MCF 10A (cell line): Measurements from ENCODE around the gene TOP1. TPM values are rescaled to one million over a fixed set of nuclear protein-coding genes. Genes with fewer than 3 reads are reported as not detected.
"Not testable (repeated sequence)": the region's sequence is repeated elsewhere in the genome, so short reads cannot be mapped to it uniquely, and the experiment has no call there.

Source experiments
- BruUV-seq: library from RNA; stranded (reverse); fragments of 400-500 nt; replicated peaks from 2 replicates; lab custom pipeline; 2021; lab: Mats Ljungman, UMichigan
- CTCF ChIA-PET: fragments of 300-600 bp; sonication (Branson Sonifier 250); formaldehyde crosslinking; extraction: SDS; loops from one replicate; lab custom pipeline; 2021; ENCODE audit warnings: antibody characterized with exemption, inconsistent platforms; lab: Yijun Ruan, JAX
- POLR2A ChIA-PET: fragments of 300-600, 350-650 bp; sonication (Branson Sonifier 250); formaldehyde crosslinking; extraction: SDS; loops from one replicate; lab custom pipeline; 2020; ENCODE audit warnings: antibody characterized with exemption, inconsistent platforms; lab: Yijun Ruan, JAX
- DNase-seq: peaks from one replicate; pipeline ENCODE4 v3.0.0-alpha.2; 2018; ENCODE audit not compliant: unreplicated experiment
- H3K27ac Mint-ChIP-seq: one replicate; pipeline ENCODE4 v1.8.0; 2022; ENCODE audit warnings: mild to moderate bottlenecking, low read depth, mixed read lengths; ENCODE audit not compliant: unreplicated experiment
- H3K27me3 Mint-ChIP-seq: one replicate; pipeline ENCODE4 v1.8.0; 2022; ENCODE audit warnings: mixed read lengths; ENCODE audit not compliant: insufficient read depth, unreplicated experiment
- H3K36me3 Mint-ChIP-seq: one replicate; pipeline ENCODE4 v1.8.0; 2022; ENCODE audit warnings: mild to moderate bottlenecking, moderate library complexity, mixed read lengths; ENCODE audit not compliant: insufficient read depth, unreplicated experiment
- H3K4me1 Mint-ChIP-seq: one replicate; pipeline ENCODE4 v1.8.0; 2022; ENCODE audit warnings: mixed read lengths; ENCODE audit not compliant: insufficient read depth, unreplicated experiment
- H3K4me3 Mint-ChIP-seq: one replicate; pipeline ENCODE4 v1.8.0; 2022; ENCODE audit warnings: mild to moderate bottlenecking, moderate library complexity, mixed read lengths; ENCODE audit not compliant: unreplicated experiment
- H3K9me3 Mint-ChIP-seq: one replicate; pipeline ENCODE4 v1.8.0; 2022; ENCODE audit warnings: mixed read lengths; ENCODE audit not compliant: unreplicated experiment
- intact Hi-C: fragments of 100-400 bp; cut with micrococcal nuclease; formaldehyde crosslinking; loops from 2 replicates; pipeline ENCODE4 v1.14.1; 2022
- total RNA-seq: library from RNA; stranded (reverse); gene quantifications from 2 replicates; pipeline ENCODE4 v1.2.3, GENCODE V29; 2022
- TF ChIP-seq, protein P1 (sequence below): fragments of 200-600 bp; IDR thresholded peaks from one replicate; pipeline ENCODE4 v1.8.0; 2022; ENCODE audit warnings: antibody characterized with exemption, mild to moderate bottlenecking; ENCODE audit not compliant: unreplicated experiment

TOP1 gene
- total RNA-seq, 1 experiment from 2014 or later, result 174 TPM

DNA sequence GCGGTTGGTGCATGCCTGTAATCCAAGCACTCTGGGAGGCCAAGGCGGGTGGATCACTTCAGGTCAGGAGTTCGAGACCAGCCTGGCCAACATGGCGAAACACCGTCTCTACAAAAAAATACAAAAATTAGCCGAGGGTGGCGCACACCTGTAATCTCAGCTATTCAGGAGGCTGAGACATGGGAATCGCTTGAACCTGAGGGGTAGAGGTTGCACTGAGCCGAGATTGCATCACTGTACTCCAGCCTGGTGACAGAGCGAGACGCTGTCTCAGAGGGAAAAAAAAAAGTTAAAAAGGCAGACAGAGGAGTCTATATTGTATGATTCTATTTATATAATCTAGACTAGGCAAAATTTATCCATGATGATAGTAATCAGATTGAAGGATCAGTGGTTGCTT is 81.4 kb downstream of the TOP1 start:
- Mint-ChIP-seq H3K27ac (no peak overlapping the region), H3K4me1 (peaks cover 5% of the 10 kb centered on the region), H3K4me3 (no peak overlapping the region), H3K9me3 (no peaks in the 10 kb centered on the region), H3K27me3 (no peaks in the 10 kb centered on the region), H3K36me3 (peaks cover 85% of the 10 kb centered on the region)
- CTCF ChIA-PET, result interaction anchor here (0.6 to 4.8 kb wide), 8 partner anchors 9 to 230 kb away, joined by 3 to 26 read pairs (median 6); no protein-coding TSS in a partner anchor
- TF ChIP-seq, protein P1, sequence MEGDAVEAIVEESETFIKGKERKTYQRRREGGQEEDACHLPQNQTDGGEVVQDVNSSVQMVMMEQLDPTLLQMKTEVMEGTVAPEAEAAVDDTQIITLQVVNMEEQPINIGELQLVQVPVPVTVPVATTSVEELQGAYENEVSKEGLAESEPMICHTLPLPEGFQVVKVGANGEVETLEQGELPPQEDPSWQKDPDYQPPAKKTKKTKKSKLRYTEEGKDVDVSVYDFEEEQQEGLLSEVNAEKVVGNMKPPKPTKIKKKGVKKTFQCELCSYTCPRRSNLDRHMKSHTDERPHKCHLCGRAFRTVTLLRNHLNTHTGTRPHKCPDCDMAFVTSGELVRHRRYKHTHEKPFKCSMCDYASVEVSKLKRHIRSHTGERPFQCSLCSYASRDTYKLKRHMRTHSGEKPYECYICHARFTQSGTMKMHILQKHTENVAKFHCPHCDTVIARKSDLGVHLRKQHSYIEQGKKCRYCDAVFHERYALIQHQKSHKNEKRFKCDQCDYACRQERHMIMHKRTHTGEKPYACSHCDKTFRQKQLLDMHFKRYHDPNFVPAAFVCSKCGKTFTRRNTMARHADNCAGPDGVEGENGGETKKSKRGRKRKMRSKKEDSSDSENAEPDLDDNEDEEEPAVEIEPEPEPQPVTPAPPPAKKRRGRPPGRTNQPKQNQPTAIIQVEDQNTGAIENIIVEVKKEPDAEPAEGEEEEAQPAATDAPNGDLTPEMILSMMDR, result no peak
- intact Hi-C loops, result no loop called here
- DNase-seq, result no peak
- POLR2A ChIA-PET, result interaction anchor here (0.6 to 1.1 kb wide), 2 partner anchors 15 to 24 kb away, joined by 3 to 4 read pairs; no protein-coding TSS in a partner anchor
- BruUV-seq, result no TSS peak

DNA sequence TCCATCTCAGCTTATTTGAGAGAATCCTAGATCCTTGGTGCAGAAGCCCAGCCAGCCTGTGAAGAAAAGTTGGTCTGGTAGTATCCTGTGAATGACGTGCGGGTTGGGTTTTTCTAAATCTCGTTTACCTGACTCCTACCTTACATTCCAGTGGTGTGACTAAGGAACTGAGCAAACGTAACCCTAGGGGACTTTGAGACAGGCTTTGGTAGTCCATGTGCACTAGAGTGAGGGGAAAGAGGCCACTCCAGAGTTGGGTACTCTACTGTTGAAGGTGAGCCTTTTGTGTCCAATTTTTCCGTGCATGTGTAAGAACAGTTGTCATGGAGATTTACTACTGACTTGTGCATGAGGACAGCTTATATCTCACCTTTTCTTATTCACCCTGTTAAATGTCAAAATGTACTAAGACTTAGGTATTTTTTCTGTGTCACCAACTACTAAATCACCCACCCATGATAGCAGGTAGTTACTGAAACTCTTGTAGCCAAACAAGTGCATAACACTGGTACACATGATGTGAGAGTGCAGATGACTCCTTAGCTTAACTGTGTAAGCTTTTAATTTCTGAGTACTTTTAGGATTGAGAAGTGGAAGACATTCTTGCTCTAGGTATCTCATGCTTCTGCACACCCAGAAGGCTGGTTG is 82.4 kb downstream of the TOP1 start:
- Mint-ChIP-seq H3K27ac (no peak overlapping the region), H3K27me3 (no peaks in the 10 kb centered on the region), H3K9me3 (no peaks in the 10 kb centered on the region), H3K36me3 (peaks cover 85% of the 10 kb centered on the region), H3K4me3 (no peak overlapping the region), H3K4me1 (peaks cover 5% of the 10 kb centered on the region)
- intact Hi-C loops, result no loop called here
- no TSS peak for BruUV-seq
- no peak for DNase-seq
- TF ChIP-seq, protein P1, result no peak
- ChIA-PET CTCF (interaction anchor here (0.6 to 4.8 kb wide), 9 partner anchors 8 to 228 kb away, joined by 3 to 26 read pairs (median 5); no protein-coding TSS in a partner anchor), POLR2A (interaction anchor here (0.9 to 1.2 kb wide), 3 partner anchors 9 to 23 kb away, joined by 3 to 4 read pairs (median 3); no protein-coding TSS in a partner anchor)

DNA sequence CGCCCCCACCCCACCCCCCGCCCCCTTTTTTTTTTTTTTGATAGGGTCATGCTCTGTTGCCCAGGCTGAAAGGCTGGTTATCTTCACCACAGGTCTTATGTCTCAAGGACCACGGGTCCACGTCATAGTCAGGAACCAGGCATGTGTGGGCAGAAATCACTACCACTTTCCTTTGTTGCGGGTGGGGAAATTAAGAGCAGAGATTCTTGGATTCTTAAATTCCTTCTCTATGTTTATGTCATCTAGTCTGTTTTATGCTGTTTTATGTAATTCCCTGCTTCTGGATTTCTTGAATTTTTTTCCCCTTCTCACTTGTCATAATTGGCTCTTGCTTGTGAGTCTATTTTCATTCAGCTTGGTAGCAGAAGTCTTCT is 82.9 kb downstream of the TOP1 start:
- H3K9me3 Mint-ChIP-seq, result no peaks in the 10 kb centered on the region
- peaks cover 89% of the 10 kb centered on the region for H3K36me3 Mint-ChIP-seq
- intact Hi-C loops, result no loop called here
- POLR2A ChIA-PET, result interaction anchor here (1.2 kb wide), 1 partner anchor 23 kb away, joined by 3 read pairs; no protein-coding TSS in a partner anchor
- H3K27ac Mint-ChIP-seq, result peak overlapping the region; percentile 55
- TF ChIP-seq, protein P1, result no peak
- H3K27me3 Mint-ChIP-seq, result no peaks in the 10 kb centered on the region
- no peak for DNase-seq
- H3K4me3 Mint-ChIP-seq, result no peak overlapping the region
- H3K4me1 Mint-ChIP-seq, result peaks cover 5% of the 10 kb centered on the region
- no TSS peak for BruUV-seq
- CTCF ChIA-PET, result interaction anchor here (0.7 to 4.8 kb wide), 7 partner anchors 9 to 1829 kb away, joined by 3 to 26 read pairs (median 7); no protein-coding TSS in a partner anchor

DNA sequence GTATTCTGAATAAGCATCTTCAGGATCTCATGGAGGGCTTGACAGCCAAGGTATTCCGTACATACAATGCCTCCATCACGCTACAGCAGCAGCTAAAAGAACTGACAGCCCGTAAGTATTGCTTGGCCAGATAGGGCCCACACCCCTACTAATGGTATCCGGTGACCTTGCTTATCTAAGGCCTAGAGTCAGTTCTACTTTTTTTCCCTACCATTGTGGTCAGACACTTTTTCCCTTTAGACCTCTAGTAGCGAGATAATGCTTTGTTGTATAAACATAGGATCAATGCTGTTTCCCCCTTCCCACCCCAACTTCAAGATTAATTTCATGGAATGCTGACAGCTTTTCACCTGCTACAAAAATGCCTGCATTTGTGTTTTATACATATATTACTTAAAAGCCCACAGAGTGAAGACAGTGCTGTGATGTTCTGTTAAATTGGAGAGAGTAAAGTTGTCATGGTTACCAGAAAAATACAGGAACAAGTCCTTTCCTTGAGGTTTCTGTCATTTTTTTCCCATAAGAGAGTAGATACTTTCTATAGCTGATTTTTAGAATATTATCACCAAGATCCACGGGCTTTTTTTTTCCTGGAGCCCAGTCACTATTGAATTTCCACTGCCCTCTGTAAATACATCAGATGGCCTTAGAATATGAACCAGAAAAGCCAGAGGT is 87.8 kb downstream of the TOP1 start:
- TF ChIP-seq, protein P1, result no peak
- intact Hi-C loops, result no loop called here
- DNase-seq, result no peak
- Mint-ChIP-seq H3K9me3 (no peaks in the 10 kb centered on the region), H3K27me3 (no peaks in the 10 kb centered on the region), H3K4me3 (no peak overlapping the region), H3K4me1 (peaks cover 14% of the 10 kb centered on the region), H3K27ac (no peak overlapping the region), H3K36me3 (peaks cover 90% of the 10 kb centered on the region)
- CTCF ChIA-PET, result interaction anchor here (0.8 to 2.0 kb wide), 6 partner anchors 21 to 224 kb away, joined by 3 to 7 read pairs (median 4); partner anchors contain the start of gene LPIN3
- POLR2A ChIA-PET, result interaction anchor here (0.7 to 1.5 kb wide), 3 partner anchors 11 to 124 kb away, joined by 3 read pairs; no protein-coding TSS in a partner anchor
- no TSS peak for BruUV-seq

DNA sequence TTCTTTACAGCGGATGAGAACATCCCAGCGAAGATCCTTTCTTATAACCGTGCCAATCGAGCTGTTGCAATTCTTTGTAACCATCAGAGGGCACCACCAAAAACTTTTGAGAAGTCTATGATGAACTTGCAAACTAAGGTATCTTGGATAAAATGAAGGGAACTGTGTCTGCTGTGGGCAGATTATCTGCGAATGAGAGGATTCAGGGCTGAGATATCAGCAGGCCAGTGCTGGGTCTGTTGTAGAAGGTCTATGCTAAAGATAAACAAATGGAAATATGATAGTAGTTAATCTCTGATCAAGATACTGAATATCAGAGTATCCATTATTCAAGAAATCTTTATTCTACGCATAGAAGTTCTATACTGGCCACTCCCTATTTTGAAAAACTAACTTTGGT is 89.5 kb downstream of the TOP1 start:
- ChIA-PET CTCF (interaction anchor here (0.6 to 1.8 kb wide), 8 partner anchors 8 to 293 kb away, joined by 3 to 13 read pairs (median 4); partner anchors contain the start of gene PLCG1), POLR2A (interaction anchor here (0.6 to 1.8 kb wide), 7 partner anchors 10 to 1396 kb away, joined by 3 to 8 read pairs (median 3); partner anchors contain the start of gene LPIN3)
- H3K9me3 Mint-ChIP-seq, intact Hi-C loops, DNase-seq, BruUV-seq, H3K4me3 Mint-ChIP-seq, H3K27me3 Mint-ChIP-seq: not testable (repeated sequence)
- Mint-ChIP-seq H3K4me1 (peaks cover 14% of the 10 kb centered on the region), H3K27ac (peak overlapping the region; percentile 23), H3K36me3 (peaks cover 89% of the 10 kb centered on the region)
